ENCODE results near the gene C16orf92.

The C16orf92 gene

GRCh38 chr16:30064729-30065101 is 41.7 kb downstream of the C16orf92 start:
- DNase-seq (ENCODE audit: low spot score): no peak
- no peak for TF ChIP-seq CTCF (IDR thresholded peaks at IDR 0.05)
- Histone ChIP-seq H3K27ac (peak overlapping the region; percentile 99 to 100), H3K4me3 (peak overlapping the region; percentile 80)

- H3K27ac ChIP-seq: peak within 1 kb of the TSS; percentile 99 to 100
- H3K4me3 ChIP-seq: peak within 1 kb of the TSS; percentile 80
- peak; percentile 99 for DNase-seq (ENCODE audit: low spot score)
- no peak for TF ChIP-seq CTCF (IDR thresholded peaks at IDR 0.05)
These were observed 42.3 kb downstream of the C16orf92 start, which contains the start of gene ALDOA for GRCh38 chr16:30065102-30065942. Gene ALDOA, plus strand, starts transcription at chr16:30065760. Its CDS starts 1,138 bp downstream, at chr16:30066898.

- TF ChIP-seq CTCF (IDR thresholded peaks at IDR 0.05): no peak
- no peak for DNase-seq (ENCODE audit: low spot score)
- Histone ChIP-seq H3K27ac (peak overlapping the region; percentile 99 to 100), H3K4me3 (peak overlapping the region; percentile 80)
These were observed 43.2 kb downstream of the C16orf92 start for GRCh38 chr16:30065943-30066760.

- DNase-seq (ENCODE audit: low spot score): no peak
- peak overlapping the region; percentile 99 to 100 for H3K27ac ChIP-seq
- TF ChIP-seq CTCF (IDR thresholded peaks at IDR 0.05): no peak
- H3K4me3 ChIP-seq: peak overlapping the region; percentile 80
These were observed 44.0 kb downstream of the C16orf92 start for GRCh38 chr16:30066761-30067583.

GRCh38 chr16:30067584-30067916 is 44.6 kb downstream of the C16orf92 start:
- peak overlapping the region; percentile 99 to 100 for H3K27ac ChIP-seq
- TF ChIP-seq CTCF (IDR thresholded peaks at IDR 0.05): no peak
- no peak for DNase-seq (ENCODE audit: low spot score)
- H3K4me3 ChIP-seq: peak overlapping the region; percentile 80

GRCh38 chr16:30068333-30068732 is 45.3 kb downstream of the C16orf92 start:
- TF ChIP-seq CTCF (IDR thresholded peaks at IDR 0.05): no peak
- no peak overlapping the region for H3K4me3 ChIP-seq
- peak overlapping the region in 1 of 2 donors; percentile 54 for H3K27ac ChIP-seq
- DNase-seq (ENCODE audit: low spot score): no peak

All from coronary artery (tissue), 2 donors.